RWPE2 (cell line): ENCODE data around the gene SLC26A8.

Experiments
- ATAC-seq: fragments of 200-7000 bp; cut with Tn5 transposase; 3 replicates; pipeline ENCODE4 v1.9.1; 2021; ENCODE audit warnings: low read depth
- DNase-seq: peaks from one replicate; pipeline ENCODE4 v3.0.0-alpha.2; 2020; ENCODE audit warnings: low spot score
- H3K27ac ChIP-seq: fragments of 450-650 bp; 2 replicates; pipeline ENCODE4 v1.5.1; 2017; ENCODE audit warnings: mild to moderate bottlenecking; ENCODE audit not compliant: poor library complexity, severe bottlenecking
- H3K27me3 ChIP-seq: fragments of 250-450 bp; sonication (Bioruptor Pico); 2 replicates; pipeline ENCODE4 v1.5.1; 2021; ENCODE audit warnings: mild to moderate bottlenecking, moderate library complexity; ENCODE audit not compliant: insufficient read depth, poor library complexity, severe bottlenecking
- H3K36me3 ChIP-seq: fragments of 250-450 bp; sonication (Bioruptor Pico); 2 replicates; pipeline ENCODE4 v1.5.1; 2020; ENCODE audit warnings: low read depth, mild to moderate bottlenecking, moderate library complexity
- H3K4me1 ChIP-seq: fragments of 250-450 bp; sonication (Bioruptor Pico); 2 replicates; pipeline ENCODE4 v1.5.1; 2021; ENCODE audit warnings: mild to moderate bottlenecking, moderate library complexity; ENCODE audit not compliant: insufficient read depth, poor library complexity, severe bottlenecking
- H3K4me3 ChIP-seq: fragments of 250-450 bp; sonication (Bioruptor Pico); 2 replicates; pipeline ENCODE4 v1.5.1; 2021; ENCODE audit warnings: mild to moderate bottlenecking, moderate library complexity; ENCODE audit not compliant: severe bottlenecking
- H3K9me3 ChIP-seq: fragments of 250-450 bp; sonication (Bioruptor Pico); 2 replicates; pipeline ENCODE4 v1.5.1; 2021; ENCODE audit warnings: mild to moderate bottlenecking, moderate library complexity; ENCODE audit not compliant: severe bottlenecking
- TF ChIP-seq, protein P1 (sequence below): fragments of 450-650 bp; IDR thresholded peaks from one replicate; pipeline ENCODE4 v1.5.1; 2017; ENCODE audit warnings: mild to moderate bottlenecking, moderate library complexity; ENCODE audit not compliant: poor library complexity, severe bottlenecking

Gene SLC26A8

DNA sequence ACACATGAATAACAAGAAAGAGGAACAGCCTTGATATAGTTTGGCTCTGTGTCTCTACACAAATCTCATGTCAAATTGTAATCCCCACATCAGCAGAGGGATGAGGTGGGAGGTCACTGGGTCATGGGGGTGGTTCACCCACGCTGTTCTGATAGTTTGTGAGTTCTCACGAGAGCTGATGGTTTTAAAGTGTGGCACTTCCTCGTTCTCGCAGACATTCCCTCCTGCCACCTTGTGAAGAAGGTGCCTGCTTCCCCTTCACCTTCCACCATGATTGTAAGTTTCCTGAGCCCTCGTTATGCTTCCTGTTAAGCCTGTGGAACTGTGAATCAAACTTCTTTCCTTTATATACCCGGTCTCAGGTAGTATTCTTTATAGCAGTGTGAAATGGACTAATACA is 116.7 kb downstream of the SLC26A8 start:
- TF ChIP-seq, protein P1, sequence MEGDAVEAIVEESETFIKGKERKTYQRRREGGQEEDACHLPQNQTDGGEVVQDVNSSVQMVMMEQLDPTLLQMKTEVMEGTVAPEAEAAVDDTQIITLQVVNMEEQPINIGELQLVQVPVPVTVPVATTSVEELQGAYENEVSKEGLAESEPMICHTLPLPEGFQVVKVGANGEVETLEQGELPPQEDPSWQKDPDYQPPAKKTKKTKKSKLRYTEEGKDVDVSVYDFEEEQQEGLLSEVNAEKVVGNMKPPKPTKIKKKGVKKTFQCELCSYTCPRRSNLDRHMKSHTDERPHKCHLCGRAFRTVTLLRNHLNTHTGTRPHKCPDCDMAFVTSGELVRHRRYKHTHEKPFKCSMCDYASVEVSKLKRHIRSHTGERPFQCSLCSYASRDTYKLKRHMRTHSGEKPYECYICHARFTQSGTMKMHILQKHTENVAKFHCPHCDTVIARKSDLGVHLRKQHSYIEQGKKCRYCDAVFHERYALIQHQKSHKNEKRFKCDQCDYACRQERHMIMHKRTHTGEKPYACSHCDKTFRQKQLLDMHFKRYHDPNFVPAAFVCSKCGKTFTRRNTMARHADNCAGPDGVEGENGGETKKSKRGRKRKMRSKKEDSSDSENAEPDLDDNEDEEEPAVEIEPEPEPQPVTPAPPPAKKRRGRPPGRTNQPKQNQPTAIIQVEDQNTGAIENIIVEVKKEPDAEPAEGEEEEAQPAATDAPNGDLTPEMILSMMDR, result no peak
- Histone ChIP-seq H3K4me1 (peaks cover 7% of the 10 kb centered on the region), H3K9me3 (peaks cover 4% of the 10 kb centered on the region), H3K27ac (no peak overlapping the region), H3K4me3 (no peak overlapping the region), H3K36me3 (peaks cover 66% of the 10 kb centered on the region), H3K27me3 (no peaks in the 10 kb centered on the region)
- DNase-seq (no peak), ATAC-seq (no peak)

DNA sequence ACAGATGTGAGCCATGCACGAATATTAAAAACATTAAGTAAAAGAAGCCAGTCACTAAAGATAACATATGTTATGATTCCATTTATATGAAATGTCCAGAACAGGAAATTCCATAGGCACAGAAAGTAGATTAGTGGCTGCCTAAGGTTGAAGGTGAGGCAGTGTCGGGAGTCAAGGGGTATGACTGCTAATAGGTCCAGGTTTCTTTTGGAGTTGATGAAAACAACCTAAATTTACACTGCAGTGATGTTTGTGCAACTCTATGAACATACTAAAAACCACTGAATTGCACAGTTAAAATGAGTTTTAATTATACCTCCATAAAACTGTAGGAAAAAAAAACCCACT is 118.0 kb downstream of the SLC26A8 start:
- H3K27ac ChIP-seq, result peak overlapping the region; percentile 12
- no peaks in the 10 kb centered on the region for H3K27me3 ChIP-seq
- peaks cover 64% of the 10 kb centered on the region for H3K36me3 ChIP-seq
- peaks cover 4% of the 10 kb centered on the region for H3K9me3 ChIP-seq
- DNase-seq (no peak), ATAC-seq (no peak)
- no peak overlapping the region for H3K4me3 ChIP-seq
- H3K4me1 ChIP-seq, result peaks cover 7% of the 10 kb centered on the region
- TF ChIP-seq, protein P1, result no peak

DNA sequence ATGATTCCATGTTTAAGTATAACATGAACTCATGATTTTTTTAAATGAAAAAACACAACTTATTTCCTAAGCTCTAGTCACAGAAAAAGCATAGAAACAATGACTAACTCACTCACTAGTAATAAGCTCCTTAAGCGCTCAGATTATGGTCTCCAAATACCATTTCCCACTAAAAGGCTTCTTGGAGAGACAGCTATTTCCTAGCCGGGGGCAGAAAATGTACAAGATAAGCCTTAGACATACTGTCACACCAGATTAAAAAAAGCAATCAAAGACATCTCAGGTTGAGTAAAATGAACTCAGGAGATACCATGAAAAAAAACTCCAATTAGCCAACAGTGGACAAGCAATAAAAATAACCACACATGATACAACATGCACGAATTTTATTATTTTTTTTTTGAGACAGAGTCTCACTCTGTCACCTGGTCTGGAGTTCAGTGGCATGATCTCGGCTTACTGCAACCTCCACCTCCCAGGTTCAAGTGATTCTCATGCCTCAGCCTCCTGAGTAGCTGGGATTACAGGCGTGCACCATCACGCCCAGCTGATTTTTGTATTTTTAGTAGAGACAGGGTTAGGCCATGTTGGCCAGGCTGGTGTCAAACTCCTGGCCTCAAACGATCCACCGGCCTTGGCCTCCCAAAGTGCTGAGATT is 118.5 kb downstream of the SLC26A8 start:
- ATAC-seq (0 out of 3 replicates have a peak, but pooled peaks have one; percentile 14), DNase-seq (no peak)
- Histone ChIP-seq H3K36me3 (peaks cover 64% of the 10 kb centered on the region), H3K9me3 (peaks cover 4% of the 10 kb centered on the region), H3K27me3 (no peaks in the 10 kb centered on the region), H3K4me3 (no peak overlapping the region), H3K4me1 (peaks cover 7% of the 10 kb centered on the region), H3K27ac (peak overlapping the region; percentile 12)
- TF ChIP-seq, protein P1, result no peak

DNA sequence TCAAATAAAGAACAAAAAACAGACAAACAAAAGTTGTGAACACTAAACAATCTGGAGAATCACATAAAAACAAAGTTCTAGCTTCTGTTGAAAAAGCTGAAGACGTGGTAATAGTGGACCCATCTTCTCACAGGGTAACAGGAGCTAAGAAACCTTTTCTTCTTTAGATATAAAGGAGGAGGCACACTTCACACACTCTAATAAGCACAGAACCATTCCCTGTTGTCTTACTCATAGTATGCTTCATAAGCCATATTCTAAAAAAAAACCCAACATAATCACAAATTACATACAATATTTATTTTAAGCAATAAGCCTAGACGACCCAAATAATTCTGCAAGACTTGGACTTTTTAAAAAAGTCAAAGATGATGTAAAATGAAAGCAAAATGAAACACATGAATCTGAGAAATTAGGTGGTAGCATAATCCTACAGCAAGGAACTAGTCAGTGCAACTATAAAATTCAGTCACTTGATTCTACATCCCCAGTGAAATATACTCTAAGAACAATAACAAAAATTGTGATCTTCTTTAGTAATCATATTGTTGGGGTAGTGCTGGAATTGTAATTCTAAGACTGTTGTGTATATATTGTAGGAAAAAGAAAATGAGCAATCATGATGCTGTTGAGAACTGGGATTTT is 119.2 kb downstream of the SLC26A8 start:
- Histone ChIP-seq H3K36me3 (peaks cover 61% of the 10 kb centered on the region), H3K4me1 (peaks cover 7% of the 10 kb centered on the region), H3K27ac (peak overlapping the region; percentile 12)

More for the DNA sequence above, 119.2 kb downstream of the SLC26A8 start:
- no peak overlapping the region for H3K4me3 ChIP-seq
- ATAC-seq, result no peak
- no peak for DNase-seq
- peaks cover 4% of the 10 kb centered on the region for H3K9me3 ChIP-seq
- TF ChIP-seq, protein P1, result no peak
- H3K27me3 ChIP-seq, result no peaks in the 10 kb centered on the region
